Right forelimb (tissue), 1 donor: Measurements from ENCODE around the gene CLMN.
A peak's percentile ranks its signal among the peaks of the same experiment; 100 is the strongest.

Source experiments
- DNase-seq: peaks from one replicate; pipeline ENCODE4 v3.0.0-alpha.2; 2018

Gene CLMN

DNA sequence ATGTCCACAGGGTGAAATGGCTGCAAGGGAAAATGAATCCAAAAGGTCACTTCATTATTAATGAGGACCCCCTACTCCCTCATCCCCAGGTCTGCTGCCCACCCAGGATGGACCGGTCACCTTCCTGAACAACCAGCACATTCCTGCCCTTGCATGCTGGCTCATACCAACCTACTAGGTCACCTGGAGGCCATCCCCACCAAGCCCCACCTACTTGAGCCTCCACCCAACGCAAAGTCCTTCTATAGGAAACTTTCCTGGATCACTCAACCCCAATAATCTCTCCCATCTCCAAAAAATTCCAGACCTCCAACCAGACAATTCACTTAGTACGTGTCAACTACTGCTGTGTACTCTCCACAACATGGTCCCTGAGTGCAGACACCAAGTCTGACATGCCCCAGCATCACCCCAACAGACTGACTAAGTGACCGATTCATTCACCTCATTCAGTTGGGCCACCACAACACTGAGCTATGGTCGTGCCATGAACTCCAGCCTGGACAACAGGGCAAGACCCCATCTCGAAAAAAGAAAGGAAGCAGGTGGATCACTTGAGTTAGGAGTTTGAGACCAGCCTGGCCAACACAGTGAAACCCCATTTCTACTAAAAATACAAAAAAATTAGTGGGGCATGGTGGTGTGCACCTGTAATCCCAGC lies 18.1 kb downstream of the CLMN start:
- peak; percentile 27 for DNase-seq

DNA sequence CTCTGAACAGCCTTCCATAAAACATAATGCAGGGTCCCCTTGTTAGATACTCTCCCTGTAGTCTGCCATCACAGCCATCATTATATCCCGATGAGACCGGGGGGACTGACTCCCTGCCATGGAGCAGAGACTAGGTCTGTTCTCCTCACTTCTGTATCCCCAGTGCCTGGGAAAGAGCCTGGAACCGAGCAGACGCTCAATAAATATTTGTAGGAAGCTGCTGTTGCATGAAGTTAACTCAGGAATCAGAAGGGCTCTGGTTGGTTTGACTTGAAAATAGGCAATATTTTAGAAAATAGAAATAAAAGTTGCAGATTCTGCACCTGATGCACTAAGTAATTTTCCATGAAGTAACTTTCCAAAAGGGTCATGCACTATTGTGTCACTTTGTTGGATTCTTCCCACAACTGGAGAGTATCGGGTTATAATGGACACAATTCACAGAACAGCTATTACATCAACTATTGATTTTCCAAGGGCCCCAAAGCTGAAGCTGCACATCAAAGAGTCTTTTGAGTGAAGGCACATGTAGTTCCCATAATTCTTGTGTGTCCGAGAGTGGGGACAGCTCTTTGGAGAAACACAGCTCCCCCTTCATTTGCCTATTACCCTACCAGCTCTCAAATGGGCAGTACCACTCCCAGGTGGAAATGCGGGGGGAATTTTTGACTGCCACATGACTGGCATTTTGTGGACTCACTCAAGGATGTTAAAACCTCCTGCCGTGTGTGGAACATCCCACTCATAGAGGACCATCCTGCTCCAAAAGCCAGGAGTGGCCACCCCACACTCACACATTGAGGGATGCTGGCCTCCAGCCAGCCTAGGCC lies 18.8 kb downstream of the CLMN start:
- peak; percentile 19 for DNase-seq

GRCh38 chr14:95300002-95300696 lies 19.6 kb downstream of the CLMN start:
- peak; percentile 10 for DNase-seq

GRCh38 chr14:95299271-95299670 lies 20.4 kb downstream of the CLMN start:
- DNase-seq = no peak

DNA sequence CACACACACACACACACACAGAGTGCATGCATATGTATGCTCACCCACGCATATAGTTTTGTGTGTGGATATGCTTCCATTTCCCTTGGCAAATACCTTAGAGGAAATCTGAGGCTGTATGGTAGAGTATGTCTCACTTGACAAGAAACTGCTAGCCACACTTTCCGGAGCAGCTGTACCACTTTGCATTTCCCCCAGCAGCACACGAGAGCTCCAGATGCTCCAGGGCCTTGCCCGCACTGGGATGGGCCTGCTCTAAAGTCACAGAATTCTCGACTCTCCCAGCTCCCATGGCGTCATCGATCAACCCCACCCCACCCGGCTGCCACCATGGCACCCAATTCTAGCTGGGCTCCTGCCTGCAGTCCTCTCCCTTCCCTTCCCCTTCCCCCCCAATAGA lies 21.9 kb downstream of the CLMN start:
- DNase-seq = peak; percentile 5

GRCh38 chr14:95296966-95297365 lies 22.7 kb downstream of the CLMN start:
- no peak for DNase-seq

DNA sequence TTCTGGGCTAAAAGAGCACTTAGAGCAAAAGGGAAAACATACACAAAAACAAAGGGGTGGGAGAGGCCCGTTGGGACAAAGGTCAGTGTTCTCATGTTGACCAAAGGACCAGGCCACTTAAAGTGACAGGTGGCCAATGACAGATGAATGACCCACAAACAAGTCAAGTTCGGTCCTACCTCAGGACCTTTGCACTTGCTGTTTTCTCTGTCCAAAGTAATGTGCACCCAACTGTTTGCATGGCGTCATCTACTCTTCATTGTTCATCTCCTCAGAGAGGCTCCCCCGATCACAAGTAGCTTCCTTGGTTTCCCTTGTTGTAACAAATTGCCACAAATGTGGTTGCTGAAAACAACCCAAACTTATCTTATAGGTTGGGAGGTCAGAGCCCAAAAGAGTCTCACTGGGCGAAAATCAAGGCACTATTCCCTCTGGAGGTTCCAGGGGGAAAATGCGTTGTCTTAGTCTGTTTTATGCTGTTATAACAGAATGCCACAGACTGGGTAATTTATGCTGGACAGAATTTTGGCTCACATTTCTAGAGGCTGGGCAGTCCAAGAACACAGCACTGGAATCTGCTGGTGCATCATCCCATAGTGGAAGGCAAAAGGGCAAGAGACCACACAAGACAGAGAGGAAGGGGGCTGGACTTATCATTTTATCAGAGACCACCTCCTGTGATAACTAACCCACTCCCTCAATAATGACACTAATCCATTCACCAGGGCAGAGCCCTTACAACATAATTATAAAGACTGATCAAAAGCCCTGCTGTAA lies 23.9 kb downstream of the CLMN start:
- DNase-seq = no peak

GRCh38 chr14:95294834-95295599 lies 24.7 kb downstream of the CLMN start:
- DNase-seq = peak; percentile 35

GRCh38 chr14:95294320-95294719 lies 25.4 kb downstream of the CLMN start:
- DNase-seq = no peak

- DNase-seq = peak; percentile 32
Observed at GRCh38 chr14:95293449-95293848, 26.3 kb downstream of the CLMN start.

DNA sequence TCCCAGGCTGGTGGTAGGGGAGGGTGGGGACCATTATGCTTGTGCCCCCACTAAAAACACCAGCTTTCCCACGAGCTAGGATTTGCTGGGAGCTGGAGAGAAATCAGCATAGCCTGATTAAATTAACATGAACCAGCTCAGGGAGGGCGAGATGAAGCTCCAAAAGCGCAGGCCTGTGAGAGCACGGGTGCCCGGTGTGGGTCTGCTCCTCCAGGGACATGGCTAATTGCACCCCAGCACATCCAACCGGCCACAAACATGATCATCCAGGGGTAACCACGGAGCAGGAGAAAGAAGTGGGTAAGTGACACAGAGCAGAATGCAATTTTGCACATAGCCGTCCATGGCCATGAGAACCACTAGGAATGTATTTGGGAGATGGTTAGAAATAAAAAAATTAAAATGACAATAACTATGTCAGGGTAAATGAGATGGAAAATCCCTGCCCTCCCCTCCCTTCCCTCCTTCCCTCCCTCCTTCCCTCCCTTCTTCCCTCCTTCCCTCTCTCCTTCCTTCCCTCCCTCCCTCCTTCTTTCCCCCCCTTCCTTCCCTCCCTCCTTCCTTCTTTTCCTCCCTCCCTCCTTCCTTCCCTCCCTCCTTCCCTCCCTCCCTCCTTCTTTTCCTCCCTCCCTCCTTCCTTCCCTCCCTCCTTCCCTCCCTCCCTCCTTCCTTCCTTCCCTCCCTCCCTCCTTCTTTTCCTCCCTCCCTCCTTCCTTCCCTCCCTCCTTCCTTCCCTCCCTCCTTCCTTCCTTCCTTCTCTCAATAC lies 26.9 kb downstream of the CLMN start:
- DNase-seq = peak; percentile 40

- peak; percentile 68 for DNase-seq
Observed at GRCh38 chr14:95291859-95292542, 27.7 kb downstream of the CLMN start.

DNA sequence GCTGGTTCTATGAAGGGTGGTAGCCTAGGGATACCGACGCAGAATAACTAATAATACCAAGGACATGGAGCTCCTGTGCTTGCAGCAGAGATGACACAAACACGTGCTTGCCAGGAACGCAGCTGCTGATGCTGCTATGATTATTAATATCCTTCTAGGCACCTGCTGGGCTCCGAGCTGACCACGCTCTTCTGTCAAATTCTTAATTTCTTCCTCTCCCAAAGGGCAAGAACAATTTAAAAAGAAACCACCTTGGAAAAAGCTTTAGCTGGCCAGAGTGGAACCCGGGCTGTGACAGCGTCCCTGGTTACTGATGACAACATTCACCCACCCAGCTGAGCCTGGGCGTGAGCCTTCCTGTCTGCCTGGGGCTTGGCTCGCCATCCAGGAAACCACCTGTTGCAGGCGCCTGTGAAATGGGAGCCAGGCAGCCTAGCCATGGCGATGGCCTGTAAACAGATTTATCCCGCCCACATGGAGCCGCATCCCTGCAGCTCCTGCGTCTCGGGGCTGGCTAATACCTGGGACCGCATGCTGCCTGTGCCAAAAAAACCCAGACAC lies 28.8 kb downstream of the CLMN start:
- peak; percentile 76 for DNase-seq

GRCh38 chr14:95290021-95290420 lies 29.7 kb downstream of the CLMN start:
- no peak for DNase-seq

GRCh38 chr14:95289323-95290010 lies 30.2 kb downstream of the CLMN start:
- no peak for DNase-seq

- no peak for DNase-seq
Observed at GRCh38 chr14:95288672-95289322, 30.9 kb downstream of the CLMN start.

- peak; percentile 15 for DNase-seq
Observed at GRCh38 chr14:95287176-95287754, 32.4 kb downstream of the CLMN start.

DNA sequence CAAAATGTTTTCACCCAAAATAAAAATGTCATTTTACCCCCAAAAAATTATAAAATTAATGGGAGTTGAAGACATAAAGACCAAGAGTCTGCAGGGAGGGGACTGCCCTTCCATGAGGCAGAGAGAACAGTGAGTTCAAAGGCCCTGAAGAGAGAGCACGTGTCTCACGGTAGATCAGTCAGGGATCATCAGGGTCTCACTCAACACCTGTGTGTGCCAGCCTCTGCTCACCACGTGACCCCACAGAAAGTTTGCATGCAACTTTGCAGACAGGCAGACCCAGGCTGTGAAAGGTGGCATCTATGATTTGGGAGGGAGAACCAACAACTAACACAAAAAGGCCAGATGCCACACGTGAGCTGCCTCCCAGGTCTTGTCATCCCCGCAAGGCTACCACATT lies 33.1 kb downstream of the CLMN start:
- DNase-seq = no peak

GRCh38 chr14:95285566-95285965 lies 34.1 kb downstream of the CLMN start:
- no peak for DNase-seq
